GM23338 (cell line): ENCODE measurements around the gene ZSWIM9. TPM values are rescaled to one million over a fixed set of nuclear protein-coding genes. Genes with fewer than 3 reads are reported as not detected.

Source experiments
- ATAC-seq: fragments of 200-7000 bp; cut with Tn5 transposase; 3 replicates; pipeline ENCODE4 v1.9.1; 2020
- DNase-seq: peaks from one replicate; pipeline ENCODE4 v3.0.0-alpha.2; 2015; ENCODE audit warnings: low spot score
- H2AFZ ChIP-seq: fragments of 200-600 bp; sonication (generic); 2 replicates; pipeline ENCODE4 v1.8.0; 2016; ENCODE audit warnings: antibody characterized with exemption, mild to moderate bottlenecking, moderate library complexity
- H3F3A ChIP-seq: fragments of 200-600 bp; sonication (generic); replicated peaks from 2 replicates; pipeline ENCODE4 v1.8.0; 2017; ENCODE audit warnings: antibody characterized with exemption, mixed run types, low read depth
- H3K27ac ChIP-seq: fragments of 200-600 bp; sonication (generic); 2 replicates; pipeline ENCODE4 v1.6.1; 2016; ENCODE audit warnings: low read depth
- H3K27me3 ChIP-seq: fragments of 200-600 bp; sonication (generic); 2 replicates; pipeline ENCODE4 v1.8.0; 2016; ENCODE audit warnings: mild to moderate bottlenecking, mixed run types, moderate library complexity; ENCODE audit not compliant: insufficient read depth
- H3K36me3 ChIP-seq: fragments of 200-600 bp; sonication (generic); 2 replicates; pipeline ENCODE4 v1.8.0; 2016; ENCODE audit warnings: mild to moderate bottlenecking; ENCODE audit not compliant: insufficient read depth
- H3K4me1 ChIP-seq: fragments of 200-600 bp; sonication (generic); 2 replicates; pipeline ENCODE4 v1.8.0; 2016; ENCODE audit warnings: mild to moderate bottlenecking, moderate library complexity; ENCODE audit not compliant: insufficient read depth
- H3K4me2 ChIP-seq: fragments of 200-600 bp; sonication (generic); 2 replicates; pipeline ENCODE4 v1.7.1; 2017; ENCODE audit warnings: mixed run types
- H3K4me3 ChIP-seq: fragments of 200-600 bp; sonication (generic); 2 replicates; pipeline ENCODE4 v1.6.1; 2016; ENCODE audit warnings: mixed run types
- H3K79me2 ChIP-seq: fragments of 200-600 bp; sonication (generic); replicated peaks from 2 replicates; pipeline ENCODE4 v1.8.0; 2017; ENCODE audit warnings: mild to moderate bottlenecking; ENCODE audit not compliant: insufficient read depth
- H3K9me2 ChIP-seq: fragments of 200-600 bp; sonication (generic); 2 replicates; pipeline ENCODE4 v1.8.0; 2017; ENCODE audit not compliant: insufficient read depth
- H4K20me1 ChIP-seq: fragments of 200-600 bp; sonication (generic); replicated peaks from 2 replicates; pipeline ENCODE4 v1.8.0; 2017; ENCODE audit warnings: mild to moderate bottlenecking; ENCODE audit not compliant: insufficient read depth
- H3K27ac Mint-ChIP-seq: 2 replicates; pipeline ENCODE4 v1.8.0; 2020; ENCODE audit warnings: inconsistent platforms, mild to moderate bottlenecking, moderate library complexity, mixed read lengths
- H3K27me3 Mint-ChIP-seq: 3 replicates; pipeline ENCODE4 v1.8.0; 2022; ENCODE audit warnings: low read depth, mild to moderate bottlenecking, moderate library complexity, mixed read lengths, inconsistent platforms; ENCODE audit not compliant: insufficient read depth, poor library complexity
- H3K36me3 Mint-ChIP-seq: 3 replicates; pipeline ENCODE4 v1.8.0; 2021; ENCODE audit warnings: low read depth, mild to moderate bottlenecking, inconsistent platforms, moderate library complexity, mixed read lengths
- H3K4me1 Mint-ChIP-seq: 3 replicates; pipeline ENCODE4 v1.8.0; 2020; ENCODE audit warnings: mild to moderate bottlenecking, inconsistent platforms, mixed read lengths
- H3K4me3 Mint-ChIP-seq: 3 replicates; pipeline ENCODE4 v1.8.0; 2021; ENCODE audit warnings: moderate library complexity, mild to moderate bottlenecking, inconsistent platforms, mixed read lengths
- H3K9me3 Mint-ChIP-seq: 3 replicates; pipeline ENCODE4 v1.8.0; 2020; ENCODE audit warnings: moderate library complexity, mild to moderate bottlenecking, inconsistent platforms, mixed read lengths
- EZH2 ChIP-seq: fragments of 200-600 bp; sonication (generic); IDR thresholded peaks from one replicate; pipeline ENCODE4 v1.8.0; 2017; ENCODE audit warnings: antibody characterized with exemption, mild to moderate bottlenecking, low read depth; ENCODE audit not compliant: unreplicated experiment
- EZH2phosphoT487 ChIP-seq: fragments of 200-600 bp; sonication (generic); IDR thresholded peaks from one replicate; pipeline ENCODE4 v1.8.1; 2018; ENCODE audit warnings: antibody characterized with exemption; ENCODE audit not compliant: unreplicated experiment
- JUNB ChIP-seq: IDR thresholded peaks from one replicate; pipeline ENCODE4 v1.6.1; 2016; ENCODE audit warnings: antibody characterized with exemption; ENCODE audit not compliant: unreplicated experiment
- NANOG ChIP-seq: IDR thresholded peaks from 2 replicates; pipeline ENCODE4 v1.6.1; 2016; ENCODE audit warnings: antibody characterized with exemption, borderline replicate concordance
- POLR2AphosphoS5 ChIP-seq: IDR thresholded peaks from 2 replicates; pipeline ENCODE4 v1.6.1; 2016; ENCODE audit warnings: antibody characterized with exemption, low read depth
- STAT1 ChIP-seq: IDR thresholded peaks from one replicate; pipeline ENCODE4 v1.6.1; 2016; ENCODE audit warnings: antibody characterized with exemption; ENCODE audit not compliant: unreplicated experiment
- ZNF114 ChIP-seq: fragments of 250-450 bp; sonication (Bioruptor Pico); IDR thresholded peaks from 2 replicates; pipeline ENCODE4 v1.5.0; 2020; ENCODE audit warnings: mild to moderate bottlenecking, moderate library complexity
- ZNF462 ChIP-seq: fragments of 250-450 bp; sonication (Bioruptor Pico); IDR thresholded peaks from 2 replicates; pipeline ENCODE4 v1.5.0; 2020; ENCODE audit warnings: mild to moderate bottlenecking, moderate library complexity
- polyA plus RNA-seq: library from polyadenylated mRNA; unstranded; fragments of >200 nt; fragmentation: Nextera tagmentation; extraction: Ambion mirVana; gene quantifications from 2 replicates; pipeline ENCODE4 v1.2.1, GENCODE V29; 2016
- total RNA-seq: library from RNA; depleted of rRNA; stranded (reverse); fragments of >200 nt; shearing (Covaris generic); gene quantifications from 2 replicates; pipeline ENCODE4 v1.2.3, GENCODE V29; 2014
- TF ChIP-seq, protein P1 (sequence below): IDR thresholded peaks from one replicate; pipeline ENCODE4 v1.6.1; 2018; ENCODE audit warnings: antibody characterized with exemption; ENCODE audit not compliant: unreplicated experiment
- TF ChIP-seq, protein P2 (sequence below), 2 experiments: fragments of 200-600 bp in 1 of 2; sonication (generic) in 1 of 2; conservative IDR thresholded peaks; 2 replicates each; pipeline versions ENCODE4 v1.5.1 to v1.6.1; 2016 to 2017; ENCODE audit warnings: antibody characterized with exemption in 2 of 2, low read depth in 2 of 2, mild to moderate bottlenecking in 2 of 2, moderate library complexity in 1 of 2

ZSWIM9 gene
- total and polyA plus RNA-seq, 2 experiments from 2014 or later = 2.9 to 9.1 TPM

GRCh38 chr19:48135411-48135810 is 35.1 kb upstream of the ZSWIM9 start (continued):
- TF ChIP-seq, protein P1, sequence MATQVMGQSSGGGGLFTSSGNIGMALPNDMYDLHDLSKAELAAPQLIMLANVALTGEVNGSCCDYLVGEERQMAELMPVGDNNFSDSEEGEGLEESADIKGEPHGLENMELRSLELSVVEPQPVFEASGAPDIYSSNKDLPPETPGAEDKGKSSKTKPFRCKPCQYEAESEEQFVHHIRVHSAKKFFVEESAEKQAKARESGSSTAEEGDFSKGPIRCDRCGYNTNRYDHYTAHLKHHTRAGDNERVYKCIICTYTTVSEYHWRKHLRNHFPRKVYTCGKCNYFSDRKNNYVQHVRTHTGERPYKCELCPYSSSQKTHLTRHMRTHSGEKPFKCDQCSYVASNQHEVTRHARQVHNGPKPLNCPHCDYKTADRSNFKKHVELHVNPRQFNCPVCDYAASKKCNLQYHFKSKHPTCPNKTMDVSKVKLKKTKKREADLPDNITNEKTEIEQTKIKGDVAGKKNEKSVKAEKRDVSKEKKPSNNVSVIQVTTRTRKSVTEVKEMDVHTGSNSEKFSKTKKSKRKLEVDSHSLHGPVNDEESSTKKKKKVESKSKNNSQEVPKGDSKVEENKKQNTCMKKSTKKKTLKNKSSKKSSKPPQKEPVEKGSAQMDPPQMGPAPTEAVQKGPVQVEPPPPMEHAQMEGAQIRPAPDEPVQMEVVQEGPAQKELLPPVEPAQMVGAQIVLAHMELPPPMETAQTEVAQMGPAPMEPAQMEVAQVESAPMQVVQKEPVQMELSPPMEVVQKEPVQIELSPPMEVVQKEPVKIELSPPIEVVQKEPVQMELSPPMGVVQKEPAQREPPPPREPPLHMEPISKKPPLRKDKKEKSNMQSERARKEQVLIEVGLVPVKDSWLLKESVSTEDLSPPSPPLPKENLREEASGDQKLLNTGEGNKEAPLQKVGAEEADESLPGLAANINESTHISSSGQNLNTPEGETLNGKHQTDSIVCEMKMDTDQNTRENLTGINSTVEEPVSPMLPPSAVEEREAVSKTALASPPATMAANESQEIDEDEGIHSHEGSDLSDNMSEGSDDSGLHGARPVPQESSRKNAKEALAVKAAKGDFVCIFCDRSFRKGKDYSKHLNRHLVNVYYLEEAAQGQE = no peak
- TF ChIP-seq ZNF114 = no peak
- TF ChIP-seq EZH2phosphoT487 = no peak
- TF ChIP-seq NANOG = no peak
- no peak for TF ChIP-seq EZH2
- no peak for TF ChIP-seq JUNB

DNA sequence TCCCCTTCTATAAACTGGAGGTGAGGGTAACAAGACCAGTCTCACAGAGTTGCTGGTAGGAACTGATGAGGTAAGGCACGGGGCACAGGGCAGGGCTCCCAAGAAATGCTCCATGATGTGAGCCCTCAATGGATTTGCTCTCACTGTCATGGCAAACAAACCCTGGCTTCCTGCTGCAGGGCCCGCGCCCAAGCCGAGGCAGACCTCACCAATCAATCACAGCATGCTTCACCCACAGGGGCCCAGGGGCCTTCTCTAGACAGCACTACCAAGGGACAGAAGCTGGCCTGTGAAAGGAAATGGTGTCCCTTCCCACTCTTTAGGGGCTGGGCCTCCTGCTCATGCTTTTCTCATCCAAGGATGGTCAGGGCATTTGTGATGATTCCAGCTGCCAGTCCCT is 33.9 kb upstream of the ZSWIM9 start:
- Mint-ChIP-seq H3K4me3 (no peak overlapping the region), H3K27me3 (peaks cover 14% of the 10 kb centered on the region), H3K27ac (no peak overlapping the region), H3K36me3 (peaks cover 48% of the 10 kb centered on the region), H3K4me1 (no peaks in the 10 kb centered on the region), H3K9me3 (no peaks in the 10 kb centered on the region)
- H3K27ac ChIP-seq = no peak overlapping the region
- no peaks in the 10 kb centered on the region for H3K4me1 ChIP-seq
- no peaks in the 10 kb centered on the region for H3K9me2 ChIP-seq
- no peak overlapping the region for H3K4me2 ChIP-seq
- H3F3A ChIP-seq = no peaks in the 10 kb centered on the region
- DNase-seq (no peak), ATAC-seq (no peak)
- no peaks in the 10 kb centered on the region for H4K20me1 ChIP-seq
- H3K36me3 ChIP-seq = no peaks in the 10 kb centered on the region; the same call in 1 of the 2 replicates
- H3K79me2 ChIP-seq = no peaks in the 10 kb centered on the region
- H3K27me3 ChIP-seq = no peaks in the 10 kb centered on the region
- no peak overlapping the region for H3K4me3 ChIP-seq
- H2AFZ ChIP-seq = no peak overlapping the region
- no peak for TF ChIP-seq ZNF462 (CRISPR knock-in tag)
- no peak for TF ChIP-seq POLR2AphosphoS5
- no peak for TF ChIP-seq EZH2phosphoT487
- TF ChIP-seq EZH2 = no peak
- TF ChIP-seq, protein P1 = no peak
- no peak for TF ChIP-seq ZNF114
- TF ChIP-seq, protein P2, sequence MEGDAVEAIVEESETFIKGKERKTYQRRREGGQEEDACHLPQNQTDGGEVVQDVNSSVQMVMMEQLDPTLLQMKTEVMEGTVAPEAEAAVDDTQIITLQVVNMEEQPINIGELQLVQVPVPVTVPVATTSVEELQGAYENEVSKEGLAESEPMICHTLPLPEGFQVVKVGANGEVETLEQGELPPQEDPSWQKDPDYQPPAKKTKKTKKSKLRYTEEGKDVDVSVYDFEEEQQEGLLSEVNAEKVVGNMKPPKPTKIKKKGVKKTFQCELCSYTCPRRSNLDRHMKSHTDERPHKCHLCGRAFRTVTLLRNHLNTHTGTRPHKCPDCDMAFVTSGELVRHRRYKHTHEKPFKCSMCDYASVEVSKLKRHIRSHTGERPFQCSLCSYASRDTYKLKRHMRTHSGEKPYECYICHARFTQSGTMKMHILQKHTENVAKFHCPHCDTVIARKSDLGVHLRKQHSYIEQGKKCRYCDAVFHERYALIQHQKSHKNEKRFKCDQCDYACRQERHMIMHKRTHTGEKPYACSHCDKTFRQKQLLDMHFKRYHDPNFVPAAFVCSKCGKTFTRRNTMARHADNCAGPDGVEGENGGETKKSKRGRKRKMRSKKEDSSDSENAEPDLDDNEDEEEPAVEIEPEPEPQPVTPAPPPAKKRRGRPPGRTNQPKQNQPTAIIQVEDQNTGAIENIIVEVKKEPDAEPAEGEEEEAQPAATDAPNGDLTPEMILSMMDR (conservative IDR thresholded peaks at IDR 0.05; ENCODE audit: low read depth in 2 of 2) = no peak
- TF ChIP-seq STAT1 = no peak
